GM19193 (cell line): ENCODE data around the gene BCL2L2.

Source experiments
- POLR2A ChIP-seq: IDR thresholded peaks from 4 replicates; pipeline ENCODE4 v1.6.1; 2011; ENCODE audit not compliant: insufficient read depth, insufficient read length; ENCODE audit errors: extremely low read depth

BCL2L2 gene, protein sequence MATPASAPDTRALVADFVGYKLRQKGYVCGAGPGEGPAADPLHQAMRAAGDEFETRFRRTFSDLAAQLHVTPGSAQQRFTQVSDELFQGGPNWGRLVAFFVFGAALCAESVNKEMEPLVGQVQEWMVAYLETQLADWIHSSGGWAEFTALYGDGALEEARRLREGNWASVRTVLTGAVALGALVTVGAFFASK

DNA sequence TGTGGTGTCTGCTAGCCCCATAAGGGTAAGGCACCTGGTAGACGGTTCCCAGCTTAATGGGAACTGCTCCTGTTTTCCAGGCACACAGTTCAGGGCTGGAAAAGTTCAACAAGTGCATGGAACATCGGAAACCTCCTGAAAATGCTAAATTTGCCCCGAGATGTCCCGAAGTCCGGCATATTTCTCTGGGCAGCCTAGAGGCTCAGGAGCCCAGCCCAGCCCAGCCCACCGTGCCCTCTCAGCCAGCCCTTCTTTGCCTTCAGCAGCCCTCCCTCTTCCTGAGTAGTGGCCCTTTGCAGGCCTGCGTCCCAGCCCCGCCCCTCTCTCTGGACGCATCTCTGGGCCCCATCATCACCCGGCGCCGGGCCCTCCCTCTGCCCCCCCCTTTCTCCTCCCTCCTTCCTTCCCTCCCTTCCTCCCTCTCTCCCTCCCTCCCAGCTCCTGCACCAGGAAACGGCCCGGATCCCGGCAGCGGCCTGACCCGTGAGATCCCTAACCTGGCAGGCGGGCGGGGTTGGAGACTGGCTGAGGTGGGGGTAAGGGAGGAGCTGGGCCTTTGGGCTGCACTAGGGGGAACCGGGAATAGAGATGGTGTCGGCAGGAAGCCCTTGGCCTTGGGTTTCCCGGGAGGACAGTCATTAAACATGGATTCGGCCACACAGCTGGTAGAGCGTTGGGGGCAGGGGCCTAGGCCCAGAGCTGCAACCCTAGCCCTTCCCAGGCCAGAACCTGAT lies at the start of gene BCL2L2:
Gene BCL2L2, plus strand, starts transcription at position 422 of the 734 bp plus-strand sequence. CDS start 935 bp downstream, outside the sequence.
- peak; percentile 79 for TF ChIP-seq POLR2A

DNA sequence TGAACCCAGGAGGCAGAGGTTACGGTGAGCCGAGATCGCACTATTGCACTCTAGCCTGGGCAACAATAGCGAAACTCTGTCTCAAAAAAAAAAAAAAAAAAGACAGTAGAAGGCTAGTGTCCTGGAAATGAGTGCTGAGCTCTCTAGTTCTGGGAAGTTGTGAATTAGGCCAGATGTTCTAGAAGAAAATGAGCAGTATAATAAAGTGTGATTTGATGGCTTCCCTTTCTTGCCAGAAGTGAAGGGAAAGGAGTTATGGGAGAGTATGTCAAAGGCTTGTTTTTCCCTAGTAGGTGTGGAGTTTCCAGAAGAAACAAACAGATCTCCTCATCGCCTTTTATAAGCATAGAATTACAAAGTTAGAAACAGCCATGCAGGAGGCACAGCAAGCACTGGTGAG lies 48.4 kb upstream of the BCL2L2 start:
- TF ChIP-seq POLR2A, result no peak

DNA sequence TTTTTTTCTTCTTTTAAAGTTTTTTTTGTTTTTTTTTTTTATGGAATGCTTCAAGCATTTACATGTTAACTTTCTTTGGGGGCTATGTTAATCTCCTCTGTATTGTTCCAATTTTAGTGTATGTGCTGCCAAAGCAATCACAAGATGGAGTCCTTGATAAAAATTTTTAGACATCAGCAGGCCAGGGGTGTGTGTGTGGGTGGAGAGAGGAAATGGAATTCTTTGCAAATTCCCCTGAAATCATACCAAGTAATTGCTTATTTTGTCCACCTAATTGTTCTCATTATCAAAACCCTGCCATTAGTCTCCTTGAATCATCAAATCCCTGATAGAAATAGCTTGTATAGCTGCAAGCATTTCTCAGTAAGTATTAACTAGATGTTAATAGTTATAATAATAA lies 47.2 kb upstream of the BCL2L2 start:
- TF ChIP-seq POLR2A, result no peak

DNA sequence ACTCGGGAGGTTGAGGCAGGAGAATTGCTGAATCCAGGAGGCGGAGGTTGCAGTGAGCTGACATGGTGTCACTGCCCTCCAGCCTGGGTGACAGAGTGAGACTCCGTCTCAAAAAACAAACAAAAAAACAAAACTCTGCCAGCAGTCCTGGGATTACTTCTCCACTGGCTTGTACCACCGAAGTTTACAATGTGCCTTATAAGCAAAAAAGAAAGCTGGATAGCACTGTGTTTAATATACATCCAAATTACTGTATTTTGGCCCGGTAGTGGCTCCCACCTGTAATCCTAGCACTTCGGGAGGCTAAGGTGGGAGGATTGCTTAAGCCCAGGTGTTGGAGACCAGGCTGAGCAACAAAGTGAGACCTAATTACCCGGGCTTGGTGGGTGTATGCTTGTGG lies 37.4 kb upstream of the BCL2L2 start:
- no peak for TF ChIP-seq POLR2A

DNA sequence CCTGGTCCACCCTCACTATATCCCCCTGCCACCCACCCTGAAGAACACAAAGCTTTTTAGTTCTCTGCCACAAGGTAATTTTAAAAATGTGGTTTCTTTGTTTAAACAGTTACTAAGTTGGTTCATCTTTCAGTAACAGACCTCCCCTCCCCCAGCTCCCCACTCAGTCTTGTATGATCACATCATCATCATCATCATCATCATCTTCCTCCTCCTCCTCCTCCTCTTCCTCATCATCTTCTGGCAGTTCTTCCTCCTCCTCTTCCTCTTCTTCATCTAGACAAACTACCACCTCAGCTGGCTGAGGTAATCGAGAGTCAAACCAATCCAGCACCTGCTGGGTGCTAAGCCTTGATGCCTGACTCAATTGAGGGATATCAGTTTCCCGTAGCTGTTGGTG lies 31.2 kb upstream of the BCL2L2 start:
- no peak for TF ChIP-seq POLR2A

DNA sequence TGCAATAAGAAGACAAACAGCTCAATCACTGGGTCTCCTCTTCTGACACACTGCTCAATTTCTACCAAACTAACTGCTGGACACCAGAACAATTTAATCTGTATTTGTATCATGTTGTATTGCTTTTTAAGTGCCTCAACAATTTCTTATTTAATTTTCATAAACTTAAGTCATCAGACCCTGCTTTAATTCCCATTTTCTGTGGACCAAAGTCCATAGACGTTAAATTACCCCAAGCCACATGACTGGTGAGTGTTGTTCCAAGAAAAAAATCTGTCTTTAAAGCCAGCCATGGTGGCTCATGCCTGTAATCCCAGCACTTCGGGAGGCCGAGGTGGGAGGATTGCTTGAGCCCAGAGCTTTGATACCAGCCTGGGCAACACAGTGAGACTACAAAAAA lies 29.4 kb upstream of the BCL2L2 start:
- no peak for TF ChIP-seq POLR2A

DNA sequence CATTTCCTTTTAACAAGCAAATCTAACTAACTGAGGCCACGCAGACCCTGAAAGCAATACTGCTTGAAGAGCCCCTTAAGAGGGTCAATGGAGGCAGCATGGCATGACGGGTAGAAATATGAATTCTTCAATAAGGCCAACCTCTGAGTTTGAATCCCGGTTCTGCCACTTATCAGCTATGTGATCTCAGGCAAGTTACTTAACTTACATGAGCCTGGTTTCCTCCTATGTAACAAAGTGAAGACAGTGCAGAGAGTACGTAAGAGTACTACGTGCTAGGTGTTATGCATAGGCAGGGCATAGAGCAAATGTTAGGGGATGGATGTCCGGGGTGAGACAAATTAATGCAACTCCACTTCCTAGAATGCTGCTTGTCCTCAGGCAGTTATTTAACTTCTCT lies 25.4 kb upstream of the BCL2L2 start:
- TF ChIP-seq POLR2A, result no peak

DNA sequence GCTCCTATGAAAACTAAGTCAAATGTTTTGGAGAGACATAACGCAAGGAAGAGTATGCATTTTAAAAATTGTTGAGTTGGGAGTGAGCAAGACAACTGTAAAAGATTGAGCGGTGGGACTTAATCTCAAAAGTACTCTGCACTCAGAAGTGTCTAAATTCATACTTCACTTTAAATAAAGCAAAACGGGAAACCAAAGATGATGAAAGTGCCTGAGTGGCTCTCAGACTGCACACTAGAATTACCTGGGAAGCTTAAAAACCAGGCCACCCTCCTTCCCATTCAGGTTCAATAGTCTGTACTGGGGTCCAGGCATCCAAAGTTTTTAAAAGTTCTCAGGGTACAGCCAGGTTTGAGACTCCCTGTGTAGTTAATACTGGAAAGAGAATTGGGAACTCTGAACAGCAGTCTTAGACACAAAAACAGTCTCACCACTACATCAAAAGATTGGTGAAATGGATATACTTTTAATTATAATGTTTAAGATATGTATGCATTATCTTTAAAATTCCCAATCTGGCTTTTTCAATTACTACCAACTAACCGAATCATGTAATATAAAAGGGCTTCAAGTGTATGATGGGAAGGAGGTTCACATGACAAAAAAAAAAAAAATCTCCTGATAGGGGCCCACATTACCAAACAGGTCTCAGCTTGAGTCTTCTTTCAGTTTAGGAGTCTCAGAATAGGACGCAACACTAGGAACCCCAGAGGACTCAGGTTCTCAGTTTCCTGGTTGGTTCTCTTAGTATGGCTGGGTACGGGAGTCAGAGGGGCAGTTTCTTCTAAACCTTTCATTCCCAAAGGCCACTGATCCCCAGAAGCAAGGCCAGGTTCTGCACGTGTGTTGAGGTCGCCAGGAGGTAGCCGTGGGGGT lies 21.7 kb upstream of the BCL2L2 start:
- no peak for TF ChIP-seq POLR2A

DNA sequence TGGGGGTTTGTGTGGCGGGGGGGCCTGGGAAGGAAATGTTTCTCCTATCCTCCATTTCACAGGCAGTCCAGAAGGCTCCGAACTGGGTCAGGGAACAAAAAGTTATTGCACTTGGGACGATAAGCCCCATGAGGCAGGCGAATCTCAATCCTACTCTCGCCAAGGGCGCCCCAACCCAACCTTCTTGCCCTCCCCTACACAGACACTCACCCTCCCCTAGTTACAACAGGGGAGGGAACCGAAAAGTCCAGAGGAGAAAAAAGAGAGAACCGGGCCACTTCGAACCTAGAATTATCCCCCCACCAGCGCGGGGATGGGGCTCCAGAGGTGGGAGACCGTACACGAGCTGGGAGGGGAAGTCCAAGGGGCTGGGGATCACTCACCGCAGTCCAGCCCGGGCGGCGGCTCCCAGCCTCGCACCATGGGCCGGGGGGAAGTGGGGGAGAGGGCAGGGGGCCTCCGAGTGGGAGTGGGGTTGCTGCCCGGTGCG lies 21.1 kb upstream of the BCL2L2 start:
- no peak for TF ChIP-seq POLR2A

DNA sequence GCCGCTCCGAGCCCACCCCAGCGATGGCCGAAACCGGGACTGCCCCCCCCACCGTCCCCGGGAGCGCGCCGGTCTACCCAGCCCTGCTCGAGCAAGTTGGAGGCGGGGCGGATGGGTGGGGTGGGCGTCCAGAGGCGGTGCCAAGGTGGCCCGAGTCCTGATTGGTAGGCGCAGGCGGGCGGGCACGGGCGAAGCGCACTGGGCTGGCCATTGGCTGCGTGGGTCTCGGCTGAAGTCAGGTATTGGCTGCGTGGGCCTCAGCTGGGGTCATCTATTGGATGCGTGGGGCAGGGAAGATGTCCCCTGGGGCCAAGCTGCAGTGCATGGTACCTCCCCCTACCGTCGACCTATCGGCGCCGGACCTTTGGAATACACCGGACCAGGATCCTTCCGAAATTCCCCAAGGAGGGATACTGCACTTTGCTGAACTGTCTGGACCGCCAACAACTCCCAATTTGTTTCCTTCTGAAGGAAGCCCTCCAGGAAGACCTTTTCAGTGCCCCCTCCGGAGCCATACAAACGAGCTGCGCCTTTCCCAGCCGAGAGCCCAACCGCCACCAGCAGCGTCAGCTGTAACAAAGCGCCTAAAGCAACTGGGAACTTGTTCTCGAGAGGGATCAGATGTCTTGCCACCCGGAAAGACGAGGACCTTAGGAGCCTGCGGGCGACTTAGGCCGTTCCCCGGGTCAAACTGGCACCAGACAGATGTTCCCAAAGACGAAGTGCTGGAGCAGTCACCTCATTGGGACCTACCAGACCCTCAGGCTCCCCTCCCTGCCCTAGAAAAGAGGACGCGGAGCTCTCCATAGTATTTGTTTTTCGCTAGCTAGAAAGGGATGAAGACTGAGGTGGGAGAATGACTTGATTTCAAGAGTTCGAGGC lies 20.4 kb upstream of the BCL2L2 start, which contains the start of gene HOMEZ:
Gene HOMEZ, minus strand, starts transcription at position 113 of the 882 bp plus-strand sequence. CDS start 180 bp downstream, outside the sequence.
- TF ChIP-seq POLR2A, result peak; percentile 65

DNA sequence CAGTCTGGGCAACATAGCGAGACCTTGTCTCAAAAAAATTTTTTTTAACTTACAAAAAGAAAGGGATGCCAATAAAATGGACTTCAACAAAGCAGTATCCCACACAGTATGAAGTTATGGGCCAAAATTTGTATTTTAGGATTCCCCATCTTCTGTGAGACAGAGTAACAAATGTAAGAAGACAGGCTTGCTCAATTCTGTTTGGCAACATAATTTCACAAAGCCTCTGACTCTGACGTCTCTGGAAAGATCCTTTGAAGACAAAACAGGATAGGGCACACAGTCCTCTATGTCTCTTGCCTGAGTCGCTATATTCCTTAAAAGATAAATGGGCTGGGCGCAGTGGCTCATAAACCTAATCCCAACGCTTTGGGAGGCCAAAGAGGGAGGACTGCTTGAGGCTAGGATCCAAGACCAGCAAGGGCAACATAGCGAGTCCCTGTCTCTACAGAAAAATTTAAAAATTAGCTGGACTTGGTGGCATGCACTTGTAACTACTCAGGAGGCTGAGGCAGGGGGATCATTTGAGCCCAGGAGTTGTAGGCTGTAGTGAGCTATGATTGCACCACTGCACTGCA lies 19.6 kb upstream of the BCL2L2 start:
- no peak for TF ChIP-seq POLR2A

DNA sequence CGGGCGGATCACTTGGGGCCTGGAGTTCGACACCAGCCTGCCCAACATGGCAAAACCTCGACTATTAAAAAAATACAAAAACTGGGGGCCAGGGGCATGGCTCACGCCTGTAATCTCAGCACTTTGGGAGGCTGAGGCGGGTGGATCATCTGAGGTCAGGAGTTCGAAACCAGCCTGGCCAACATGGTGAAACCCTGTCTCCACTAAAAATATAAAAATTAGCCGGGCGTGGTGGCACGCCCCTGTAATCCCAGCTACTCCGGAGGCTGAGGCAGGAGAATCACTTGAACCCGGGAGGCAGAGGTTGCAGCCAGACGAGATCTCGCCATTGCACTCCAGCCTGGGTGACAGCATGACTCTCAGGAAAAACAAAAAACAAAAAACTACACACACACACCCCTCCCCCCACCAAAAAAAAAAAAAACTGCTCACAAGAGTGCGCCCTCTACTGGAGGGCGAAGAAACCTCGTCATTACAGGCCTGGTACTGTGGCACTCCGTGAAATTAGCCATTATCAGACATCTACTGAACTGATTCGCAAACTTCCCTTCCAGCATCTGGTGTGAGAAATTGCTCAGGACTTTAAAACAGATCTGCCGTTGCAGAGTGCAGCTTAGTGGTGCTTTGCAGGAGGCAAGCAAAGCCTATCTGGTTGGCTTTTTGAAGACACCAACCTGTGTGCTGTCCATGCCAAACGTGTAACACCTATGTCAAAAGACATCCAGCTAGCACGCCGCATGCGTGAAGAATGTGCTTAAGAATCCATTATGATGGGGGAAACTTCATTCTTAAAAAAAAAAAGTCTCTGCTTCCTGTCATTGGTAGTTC lies 11.7 kb upstream of the BCL2L2 start:
- TF ChIP-seq POLR2A, result no peak
